Endothelial cell (in vitro differentiated cells): ENCODE results near the gene GID4. TPM values are rescaled to one million over a fixed set of nuclear protein-coding genes. Genes with fewer than 3 reads are reported as not detected.

ENCODE experiments used
- DNase-seq: peaks from one replicate; pipeline ENCODE4 v3.0.0; 2021; ENCODE audit warnings: low spot score
- H3K27ac Mint-ChIP-seq: one replicate; pipeline ENCODE4 v1.8.0; 2021; ENCODE audit warnings: mixed read lengths, inconsistent platforms; ENCODE audit not compliant: unreplicated experiment
- H3K27me3 Mint-ChIP-seq: one replicate; pipeline ENCODE4 v1.8.0; 2021; ENCODE audit warnings: mild to moderate bottlenecking, moderate library complexity, mixed read lengths, inconsistent platforms; ENCODE audit not compliant: unreplicated experiment
- H3K36me3 Mint-ChIP-seq: one replicate; pipeline ENCODE4 v1.8.0; 2021; ENCODE audit warnings: mild to moderate bottlenecking, low read depth, mixed read lengths, inconsistent platforms; ENCODE audit not compliant: unreplicated experiment
- H3K4me1 Mint-ChIP-seq: one replicate; pipeline ENCODE4 v1.8.0; 2021; ENCODE audit warnings: mild to moderate bottlenecking, mixed read lengths, inconsistent platforms; ENCODE audit not compliant: unreplicated experiment
- H3K4me3 Mint-ChIP-seq: one replicate; pipeline ENCODE4 v1.8.0; 2021; ENCODE audit warnings: mild to moderate bottlenecking, mixed read lengths, inconsistent platforms; ENCODE audit not compliant: unreplicated experiment
- H3K9me3 Mint-ChIP-seq: one replicate; pipeline ENCODE4 v1.8.0; 2021; ENCODE audit warnings: mixed read lengths, inconsistent platforms; ENCODE audit not compliant: unreplicated experiment
- total RNA-seq: library from RNA; stranded (reverse); fragmentation: NEBNext Ultra II Directional; extraction: Animal tissue kit (Norgen Biotek cat#: 25700); gene quantifications from one replicate; pipeline ENCODE4 v1.2.1, GENCODE V29; 2021; ENCODE audit not compliant: unreplicated experiment
- TF ChIP-seq, protein P1 (sequence below): fragments of 200-600 bp; sonication (generic); IDR thresholded peaks from one replicate; pipeline ENCODE4 v1.5.0; 2021; ENCODE audit warnings: antibody characterized with exemption; ENCODE audit not compliant: unreplicated experiment

Gene GID4
- total RNA-seq, 1 donor from 2014 or later: 15.5 TPM

DNA sequence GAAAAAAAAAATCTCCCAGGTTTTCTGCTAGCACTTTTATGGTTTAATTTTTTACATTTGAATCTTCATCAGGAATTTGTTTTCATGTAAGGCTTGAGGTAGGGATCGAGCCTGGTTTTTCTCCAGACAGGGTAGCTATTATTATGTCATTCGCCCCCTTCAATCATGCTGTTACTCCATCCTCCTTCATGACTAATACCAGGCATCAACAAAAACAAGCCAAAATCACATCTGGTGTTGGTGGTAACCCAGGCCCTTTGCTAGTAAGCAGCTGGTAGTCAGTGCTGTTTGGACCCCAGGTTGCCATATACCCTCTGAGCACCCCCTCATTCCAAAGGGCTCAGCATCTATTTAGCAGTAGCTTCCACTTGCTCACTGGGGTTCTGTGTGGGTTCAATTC lies 37.0 kb upstream of the GID4 start:
- Mint-ChIP-seq H3K4me1 (peaks cover 3% of the 10 kb centered on the region), H3K36me3 (peaks cover 9% of the 10 kb centered on the region), H3K27ac (no peak overlapping the region), H3K9me3 (no peaks in the 10 kb centered on the region), H3K4me3 (no peak overlapping the region), H3K27me3 (peaks cover 12% of the 10 kb centered on the region)
- TF ChIP-seq, protein P1, sequence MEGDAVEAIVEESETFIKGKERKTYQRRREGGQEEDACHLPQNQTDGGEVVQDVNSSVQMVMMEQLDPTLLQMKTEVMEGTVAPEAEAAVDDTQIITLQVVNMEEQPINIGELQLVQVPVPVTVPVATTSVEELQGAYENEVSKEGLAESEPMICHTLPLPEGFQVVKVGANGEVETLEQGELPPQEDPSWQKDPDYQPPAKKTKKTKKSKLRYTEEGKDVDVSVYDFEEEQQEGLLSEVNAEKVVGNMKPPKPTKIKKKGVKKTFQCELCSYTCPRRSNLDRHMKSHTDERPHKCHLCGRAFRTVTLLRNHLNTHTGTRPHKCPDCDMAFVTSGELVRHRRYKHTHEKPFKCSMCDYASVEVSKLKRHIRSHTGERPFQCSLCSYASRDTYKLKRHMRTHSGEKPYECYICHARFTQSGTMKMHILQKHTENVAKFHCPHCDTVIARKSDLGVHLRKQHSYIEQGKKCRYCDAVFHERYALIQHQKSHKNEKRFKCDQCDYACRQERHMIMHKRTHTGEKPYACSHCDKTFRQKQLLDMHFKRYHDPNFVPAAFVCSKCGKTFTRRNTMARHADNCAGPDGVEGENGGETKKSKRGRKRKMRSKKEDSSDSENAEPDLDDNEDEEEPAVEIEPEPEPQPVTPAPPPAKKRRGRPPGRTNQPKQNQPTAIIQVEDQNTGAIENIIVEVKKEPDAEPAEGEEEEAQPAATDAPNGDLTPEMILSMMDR: no peak
- DNase-seq: no peak

DNA sequence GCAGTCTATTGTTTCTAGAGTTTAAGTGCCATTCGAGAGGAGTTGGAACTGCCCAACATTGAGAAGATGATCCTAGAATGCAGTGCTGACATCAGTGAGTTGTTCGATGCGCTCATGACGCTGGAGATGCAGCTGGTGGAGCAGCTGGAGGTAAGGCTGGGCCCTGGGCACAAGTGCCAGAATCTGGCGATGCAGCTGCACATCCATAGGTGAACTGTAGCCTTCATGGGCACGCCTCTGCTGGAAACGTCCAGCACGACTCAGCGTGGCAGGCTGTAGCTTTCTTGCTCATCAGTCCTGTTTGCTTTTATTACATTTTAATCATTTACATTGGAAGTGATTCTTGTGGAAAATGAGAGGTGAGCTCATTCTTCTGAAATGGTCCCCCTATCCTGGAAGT lies 34.9 kb upstream of the GID4 start:
- no peak for DNase-seq
- H3K27me3 Mint-ChIP-seq: peaks cover 13% of the 10 kb centered on the region
- TF ChIP-seq, protein P1: no peak
- H3K9me3 Mint-ChIP-seq: no peaks in the 10 kb centered on the region
- H3K36me3 Mint-ChIP-seq: peaks cover 16% of the 10 kb centered on the region
- no peak overlapping the region for H3K27ac Mint-ChIP-seq
- no peak overlapping the region for H3K4me3 Mint-ChIP-seq
- H3K4me1 Mint-ChIP-seq: peaks cover 3% of the 10 kb centered on the region

DNA sequence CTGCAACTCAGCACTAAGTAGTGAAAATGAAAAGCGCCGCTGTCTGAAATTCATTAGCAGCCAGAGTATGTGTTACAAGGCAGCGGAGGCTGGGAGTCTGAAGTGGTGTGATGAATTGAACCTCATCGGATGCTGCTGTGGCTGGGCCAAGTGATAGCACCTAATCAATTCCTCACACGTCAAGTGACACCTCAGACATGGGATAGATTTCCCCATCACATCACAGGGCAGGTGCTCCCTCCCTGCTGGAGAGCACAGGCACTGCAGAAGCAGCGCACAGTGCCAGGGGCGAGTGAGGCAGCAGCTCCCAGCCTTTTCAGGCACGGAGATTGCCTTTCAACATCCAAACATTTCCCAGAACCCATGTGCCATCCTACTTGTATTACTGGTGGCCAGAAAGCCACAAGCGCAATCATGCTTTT lies 34.3 kb upstream of the GID4 start:
- Mint-ChIP-seq H3K4me1 (peaks cover 3% of the 10 kb centered on the region), H3K27me3 (peaks cover 13% of the 10 kb centered on the region), H3K9me3 (no peaks in the 10 kb centered on the region), H3K36me3 (peaks cover 16% of the 10 kb centered on the region), H3K27ac (no peak overlapping the region), H3K4me3 (no peak overlapping the region)
- TF ChIP-seq, protein P1: peak; percentile 39
- DNase-seq: no peak

DNA sequence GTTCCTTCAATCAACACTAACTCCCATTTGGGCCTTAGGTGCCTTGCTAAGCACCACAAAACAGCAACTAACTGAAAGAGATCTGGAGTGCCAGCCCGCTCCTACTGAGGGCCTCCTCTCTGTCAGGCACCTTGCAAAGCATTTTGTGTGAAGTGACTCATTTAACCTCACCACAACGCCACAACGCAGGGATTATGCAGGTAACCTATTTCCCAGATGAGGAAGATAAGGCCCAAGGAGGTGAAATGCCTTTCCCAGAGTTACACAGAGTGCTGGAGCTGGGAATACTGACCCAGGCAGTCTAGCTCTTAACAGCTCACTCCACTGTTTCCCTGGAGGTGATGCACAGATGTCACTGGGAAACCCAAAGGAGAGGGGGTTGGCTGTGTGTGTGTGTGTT lies 33.7 kb upstream of the GID4 start:
- no peaks in the 10 kb centered on the region for H3K4me1 Mint-ChIP-seq
- H3K4me3 Mint-ChIP-seq: no peak overlapping the region
- DNase-seq: no peak
- TF ChIP-seq, protein P1: no peak
- no peak overlapping the region for H3K27ac Mint-ChIP-seq
- no peaks in the 10 kb centered on the region for H3K9me3 Mint-ChIP-seq
- peaks cover 11% of the 10 kb centered on the region for H3K27me3 Mint-ChIP-seq
- peaks cover 16% of the 10 kb centered on the region for H3K36me3 Mint-ChIP-seq

DNA sequence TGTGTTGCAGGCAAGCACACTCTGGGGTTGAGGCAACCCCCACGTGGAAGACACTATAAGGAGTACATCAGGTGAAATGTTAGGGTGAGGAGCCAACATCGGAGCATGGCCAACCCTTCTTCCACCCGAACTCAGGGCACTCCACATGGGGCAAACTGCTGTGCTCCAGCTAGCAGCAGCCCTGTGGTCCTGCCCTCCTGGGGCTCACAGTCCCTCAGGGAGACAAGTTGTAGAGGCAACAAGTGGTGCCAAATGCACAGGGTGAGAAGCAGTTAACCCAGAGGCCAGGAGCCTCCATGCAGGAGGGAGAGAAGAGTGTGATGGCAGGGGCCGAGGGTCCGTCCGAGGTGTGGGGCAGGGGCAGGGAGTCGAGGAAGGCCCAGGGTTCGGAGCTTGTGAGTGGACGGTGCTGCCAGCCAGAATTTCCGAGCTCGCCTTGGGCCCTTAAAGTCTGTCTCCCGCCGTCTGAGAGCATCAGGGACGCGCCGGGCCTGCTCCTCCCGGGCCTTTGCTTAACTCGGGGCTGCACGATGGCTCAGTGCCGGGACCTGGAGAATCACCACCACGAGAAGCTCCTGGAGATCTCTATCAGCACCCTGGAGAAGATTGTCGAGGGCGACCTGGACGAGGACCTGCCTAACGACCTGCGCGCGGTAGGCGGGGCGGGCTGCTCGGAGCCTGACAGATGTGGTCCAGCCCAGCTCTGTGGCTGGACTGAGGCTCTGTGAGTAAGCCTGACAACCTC lies 32.5 kb upstream of the GID4 start:
- Mint-ChIP-seq H3K27ac (no peak overlapping the region), H3K36me3 (peaks cover 16% of the 10 kb centered on the region)
- no peak for DNase-seq

More for the DNA sequence above, 32.5 kb upstream of the GID4 start:
- no peaks in the 10 kb centered on the region for H3K9me3 Mint-ChIP-seq
- H3K27me3 Mint-ChIP-seq: peaks cover 11% of the 10 kb centered on the region
- no peak overlapping the region for H3K4me3 Mint-ChIP-seq
- TF ChIP-seq, protein P1: no peak
- no peaks in the 10 kb centered on the region for H3K4me1 Mint-ChIP-seq
